Measurements from ENCODE around the gene ZBTB18.

- TF ChIP-seq CTCF (IDR thresholded peaks at IDR 0.05; ENCODE audit: low read length) (no peak), EZH2 (IDR thresholded peaks at IDR 0.05; ENCODE audit: borderline replicate concordance, low read length) (no peak)
Measured at GRCh38 chr1:244030481-244031040, 20.5 kb upstream of the ZBTB18 start.

Measured in OCI-LY1 (cell line).